Vagina (tissue), 2 donors: ENCODE results near the gene CALN1.

Experiments used
- CTCF ChIP-seq, 3 experiments: fragments of 450-650 bp in 2 of 3; fragments of 200-600 bp in 1 of 3; sonication (generic) in 1 of 3; IDR thresholded peaks; one replicate each; pipeline ENCODE4 v1.5.1; 2017 to 2019; ENCODE audit warnings: antibody characterized with exemption in 3 of 3, mild to moderate bottlenecking in 2 of 3, moderate library complexity in 2 of 3
- POLR2A ChIP-seq, 2 donors: fragments of 450-650 bp; IDR thresholded peaks; one replicate each; pipeline ENCODE4 v1.6.1; 2017; ENCODE audit warnings: antibody characterized with exemption in 2 of 2, mild to moderate bottlenecking in 2 of 2, moderate library complexity in 2 of 2
- POLR2AphosphoS5 ChIP-seq, 2 donors: sonication (generic); formaldehyde crosslinking; IDR thresholded peaks; one replicate each; pipeline ENCODE4 v1.9.0; 2017; ENCODE audit warnings: antibody characterized with exemption in 2 of 2, mild to moderate bottlenecking in 2 of 2, low read depth in 1 of 2; ENCODE audit not compliant: insufficient read depth in 1 of 2

GRCh38 chr7:72343991-72344390, 68.1 kb downstream of the CALN1 start:
- TF ChIP-seq CTCF (IDR thresholded peaks at IDR 0.05) = no peak
- no peak for TF ChIP-seq POLR2AphosphoS5 (IDR thresholded peaks at IDR 0.05; ENCODE audit: insufficient read depth in 1 of 2, low read depth in 1 of 2)
- TF ChIP-seq POLR2A (IDR thresholded peaks at IDR 0.05) = no peak
